Endothelial cell (in vitro differentiated cells): ENCODE measurements around the gene CARD9. TPM values are rescaled to one million over a fixed set of nuclear protein-coding genes. Genes with fewer than 3 reads are reported as not detected.

Source experiments
- DNase-seq: peaks from one replicate; pipeline ENCODE4 v3.0.0; 2021; ENCODE audit warnings: low spot score
- H3K27ac Mint-ChIP-seq: one replicate; pipeline ENCODE4 v1.8.0; 2021; ENCODE audit warnings: mixed read lengths, inconsistent platforms; ENCODE audit not compliant: unreplicated experiment
- H3K27me3 Mint-ChIP-seq: one replicate; pipeline ENCODE4 v1.8.0; 2021; ENCODE audit warnings: mild to moderate bottlenecking, moderate library complexity, mixed read lengths, inconsistent platforms; ENCODE audit not compliant: unreplicated experiment
- H3K36me3 Mint-ChIP-seq: one replicate; pipeline ENCODE4 v1.8.0; 2021; ENCODE audit warnings: mild to moderate bottlenecking, low read depth, mixed read lengths, inconsistent platforms; ENCODE audit not compliant: unreplicated experiment
- H3K4me1 Mint-ChIP-seq: one replicate; pipeline ENCODE4 v1.8.0; 2021; ENCODE audit warnings: mild to moderate bottlenecking, mixed read lengths, inconsistent platforms; ENCODE audit not compliant: unreplicated experiment
- H3K4me3 Mint-ChIP-seq: one replicate; pipeline ENCODE4 v1.8.0; 2021; ENCODE audit warnings: mild to moderate bottlenecking, mixed read lengths, inconsistent platforms; ENCODE audit not compliant: unreplicated experiment
- H3K9me3 Mint-ChIP-seq: one replicate; pipeline ENCODE4 v1.8.0; 2021; ENCODE audit warnings: mixed read lengths, inconsistent platforms; ENCODE audit not compliant: unreplicated experiment
- total RNA-seq: library from RNA; stranded (reverse); fragmentation: NEBNext Ultra II Directional; extraction: Animal tissue kit (Norgen Biotek cat#: 25700); gene quantifications from one replicate; pipeline ENCODE4 v1.2.1, GENCODE V29; 2021; ENCODE audit not compliant: unreplicated experiment
- TF ChIP-seq, protein P1 (sequence below): fragments of 200-600 bp; sonication (generic); IDR thresholded peaks from one replicate; pipeline ENCODE4 v1.5.0; 2021; ENCODE audit warnings: antibody characterized with exemption; ENCODE audit not compliant: unreplicated experiment

CARD9 gene
- total RNA-seq, 1 donor from 2014 or later, result 0.41 TPM

DNA sequence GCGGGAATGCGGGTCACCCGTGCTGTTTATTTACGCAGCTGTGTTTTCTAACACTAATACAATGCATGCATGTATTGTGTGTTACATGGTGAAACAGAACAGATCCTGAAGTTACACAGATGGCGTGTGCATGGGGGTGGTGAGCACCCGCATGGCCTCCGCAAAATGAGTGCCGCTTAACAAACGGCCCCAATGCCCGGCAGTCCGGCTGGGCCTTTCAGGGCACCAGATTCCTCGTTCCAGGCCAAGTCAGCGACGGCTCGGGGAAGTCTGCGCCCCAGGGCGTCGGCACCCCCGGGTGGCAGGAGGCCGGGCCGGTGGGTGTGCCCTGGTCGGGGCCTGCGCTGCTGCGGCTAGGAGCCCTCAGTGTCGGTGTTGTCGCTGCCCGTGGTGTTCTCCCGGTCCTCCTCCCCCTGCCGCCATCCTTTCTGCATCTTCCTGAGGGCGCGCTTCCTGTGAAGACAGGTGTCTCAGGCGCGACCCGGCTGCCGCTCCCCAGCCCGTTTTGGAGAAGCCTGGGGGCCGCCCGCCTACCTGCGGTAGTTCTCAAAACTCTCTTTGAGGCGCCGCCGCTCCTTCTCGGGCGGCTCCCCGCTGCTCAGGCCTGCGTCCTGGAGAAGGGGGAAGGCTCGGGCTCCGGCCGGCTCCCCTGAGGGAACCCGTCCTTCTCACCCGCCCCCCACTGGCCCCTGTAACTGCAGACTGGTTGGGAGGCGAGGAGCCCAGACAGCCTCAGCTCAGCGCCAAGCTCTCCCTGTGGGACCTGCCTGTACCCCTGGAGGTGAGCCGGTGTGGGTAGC is 9.3 kb downstream of the CARD9 start:
- Mint-ChIP-seq H3K4me1 (no peaks in the 10 kb centered on the region), H3K4me3 (no peak overlapping the region), H3K9me3 (no peaks in the 10 kb centered on the region), H3K27me3 (peaks cover 11% of the 10 kb centered on the region), H3K36me3 (peaks cover 6% of the 10 kb centered on the region), H3K27ac (no peak overlapping the region)
- no peak for DNase-seq
- TF ChIP-seq, protein P1, sequence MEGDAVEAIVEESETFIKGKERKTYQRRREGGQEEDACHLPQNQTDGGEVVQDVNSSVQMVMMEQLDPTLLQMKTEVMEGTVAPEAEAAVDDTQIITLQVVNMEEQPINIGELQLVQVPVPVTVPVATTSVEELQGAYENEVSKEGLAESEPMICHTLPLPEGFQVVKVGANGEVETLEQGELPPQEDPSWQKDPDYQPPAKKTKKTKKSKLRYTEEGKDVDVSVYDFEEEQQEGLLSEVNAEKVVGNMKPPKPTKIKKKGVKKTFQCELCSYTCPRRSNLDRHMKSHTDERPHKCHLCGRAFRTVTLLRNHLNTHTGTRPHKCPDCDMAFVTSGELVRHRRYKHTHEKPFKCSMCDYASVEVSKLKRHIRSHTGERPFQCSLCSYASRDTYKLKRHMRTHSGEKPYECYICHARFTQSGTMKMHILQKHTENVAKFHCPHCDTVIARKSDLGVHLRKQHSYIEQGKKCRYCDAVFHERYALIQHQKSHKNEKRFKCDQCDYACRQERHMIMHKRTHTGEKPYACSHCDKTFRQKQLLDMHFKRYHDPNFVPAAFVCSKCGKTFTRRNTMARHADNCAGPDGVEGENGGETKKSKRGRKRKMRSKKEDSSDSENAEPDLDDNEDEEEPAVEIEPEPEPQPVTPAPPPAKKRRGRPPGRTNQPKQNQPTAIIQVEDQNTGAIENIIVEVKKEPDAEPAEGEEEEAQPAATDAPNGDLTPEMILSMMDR, result peak; percentile 48

DNA sequence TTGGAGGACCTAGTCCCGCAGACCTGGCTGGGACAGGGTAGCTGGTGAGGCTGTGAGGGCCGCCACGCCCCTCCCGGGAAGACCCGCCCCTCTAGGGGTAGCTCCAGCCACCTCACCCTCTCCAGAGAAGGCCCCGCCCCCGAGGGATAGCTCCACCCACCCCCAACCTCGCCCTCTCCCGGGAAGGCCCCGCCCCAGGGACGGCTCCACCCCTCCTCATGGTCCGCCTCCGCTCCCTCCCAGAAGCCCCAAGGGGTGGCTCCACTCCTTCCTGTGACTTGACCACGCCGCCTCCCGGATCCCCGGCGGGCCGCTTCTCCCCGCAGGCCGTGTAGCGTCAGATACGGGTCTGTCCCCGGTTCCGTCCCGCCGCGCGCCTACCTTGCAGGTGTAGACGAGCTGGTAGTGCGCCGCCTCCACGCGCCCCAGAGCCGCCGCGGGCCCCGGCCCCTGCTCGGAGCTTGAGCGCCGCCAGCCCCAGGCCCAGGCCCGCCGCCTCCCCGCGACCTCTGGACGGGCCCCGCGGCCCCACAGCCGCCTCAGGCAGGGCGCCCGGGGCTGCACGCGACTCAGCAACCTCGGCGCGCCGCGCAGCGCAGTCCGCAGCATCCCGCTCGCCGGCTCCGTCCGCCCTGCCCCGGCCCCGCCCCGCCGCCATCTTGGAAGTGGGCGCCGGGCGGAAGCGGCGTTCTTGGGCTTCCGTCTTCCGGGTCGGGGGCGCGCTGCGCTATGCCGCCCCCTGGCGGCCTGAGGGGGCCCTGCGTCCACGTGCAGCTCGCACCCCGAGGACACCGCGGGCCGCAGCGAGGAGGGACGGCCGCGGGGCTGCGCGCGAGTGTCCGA is 10.1 kb downstream of the CARD9 start, which contains the start of gene DNLZ:
TSS of gene DNLZ (minus strand) at position 639 of the 843 bp plus-strand sequence. CDS start at position 609, 30 bp downstream.
- H3K27ac Mint-ChIP-seq, result peak within 1 kb of the TSS; percentile 52

DNA sequence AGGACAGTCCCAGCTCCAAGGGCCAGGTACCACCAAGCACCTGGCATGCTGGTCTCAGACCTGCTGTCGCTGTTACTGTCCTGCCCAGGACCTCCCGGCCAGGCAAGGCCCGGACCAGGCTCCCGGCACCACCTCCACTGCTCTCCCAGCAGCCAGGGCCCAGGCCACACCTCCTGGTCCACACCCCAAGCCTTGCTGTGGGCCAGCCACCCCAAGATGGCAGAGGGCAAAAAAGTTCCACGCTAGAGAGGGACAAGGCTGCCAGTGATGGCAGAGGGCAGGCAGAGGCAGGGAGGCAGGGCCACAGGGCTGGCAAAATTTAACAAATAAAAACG is 11.1 kb downstream of the CARD9 start:
- H3K27ac Mint-ChIP-seq, result peak overlapping the region; percentile 52
- H3K4me1 Mint-ChIP-seq, result no peaks in the 10 kb centered on the region
- H3K36me3 Mint-ChIP-seq, result peaks cover 6% of the 10 kb centered on the region
- H3K27me3 Mint-ChIP-seq, result peaks cover 6% of the 10 kb centered on the region
- TF ChIP-seq, protein P1, result no peak
- H3K4me3 Mint-ChIP-seq, result peak overlapping the region; percentile 87
- no peaks in the 10 kb centered on the region for H3K9me3 Mint-ChIP-seq
- DNase-seq, result no peak

More for the DNA sequence above, 10.1 kb downstream of the CARD9 start, which contains the start of gene DNLZ:
- DNase-seq, result peak; percentile 96
- peaks cover 10% of the 10 kb centered on the region for H3K27me3 Mint-ChIP-seq
- TF ChIP-seq, protein P1, result peak; percentile 99
- no peaks in the 10 kb centered on the region for H3K9me3 Mint-ChIP-seq
- H3K36me3 Mint-ChIP-seq, result peaks cover 6% of the 10 kb centered on the region
- H3K4me1 Mint-ChIP-seq, result no peaks in the 10 kb centered on the region
- peak within 1 kb of the TSS; percentile 87 for H3K4me3 Mint-ChIP-seq

DNA sequence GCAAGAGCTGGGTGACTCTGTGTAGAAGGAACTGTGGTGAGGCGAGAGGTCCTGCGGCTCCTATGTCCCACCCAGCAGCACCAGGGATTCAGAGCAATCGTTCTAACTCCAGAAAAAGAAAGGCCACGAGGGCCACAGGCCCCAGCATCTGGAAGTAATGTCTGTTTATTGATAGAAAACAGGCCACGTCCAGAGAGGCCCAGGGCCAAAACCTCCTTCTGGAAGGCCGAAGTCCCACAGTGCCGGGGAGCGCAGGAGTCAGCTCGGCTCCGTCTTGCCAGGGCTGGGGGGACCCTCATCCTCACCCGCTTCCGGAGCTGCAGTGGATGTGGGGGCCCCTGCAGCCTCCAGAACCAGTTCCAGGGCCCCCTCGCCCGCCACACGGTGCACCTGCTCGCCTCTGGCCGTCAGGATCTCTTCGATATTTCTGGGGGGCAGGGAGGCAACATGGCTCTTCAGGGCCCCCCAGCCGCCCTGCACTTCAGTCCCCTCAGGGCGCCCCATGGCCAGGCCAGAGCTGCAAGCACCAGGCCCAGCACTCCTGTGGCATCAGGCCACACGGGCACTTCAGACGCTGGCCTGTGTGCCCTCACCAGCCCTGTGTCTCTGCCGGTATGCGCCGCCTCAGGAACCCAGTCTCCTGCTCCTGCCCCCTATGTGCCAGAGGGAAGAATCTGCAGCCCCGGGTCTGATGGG is 11.6 kb downstream of the CARD9 start:
- no peak for DNase-seq
- H3K4me3 Mint-ChIP-seq, result no peak overlapping the region
- no peaks in the 10 kb centered on the region for H3K4me1 Mint-ChIP-seq
- TF ChIP-seq, protein P1, result no peak
- H3K27ac Mint-ChIP-seq, result no peak overlapping the region
- H3K36me3 Mint-ChIP-seq, result peaks cover 6% of the 10 kb centered on the region
- peaks cover 6% of the 10 kb centered on the region for H3K27me3 Mint-ChIP-seq
- no peaks in the 10 kb centered on the region for H3K9me3 Mint-ChIP-seq
